GM21825 (cell line): ENCODE measurements around the gene NTM.

Experiments
- ATAC-seq: cut with Tn5 transposase; IDR thresholded peaks from one replicate; pipeline ENCODE4 v1.9.1; 2021; ENCODE audit warnings: mild to moderate bottlenecking, moderate library complexity; ENCODE audit not compliant: unreplicated experiment

NTM gene

DNA sequence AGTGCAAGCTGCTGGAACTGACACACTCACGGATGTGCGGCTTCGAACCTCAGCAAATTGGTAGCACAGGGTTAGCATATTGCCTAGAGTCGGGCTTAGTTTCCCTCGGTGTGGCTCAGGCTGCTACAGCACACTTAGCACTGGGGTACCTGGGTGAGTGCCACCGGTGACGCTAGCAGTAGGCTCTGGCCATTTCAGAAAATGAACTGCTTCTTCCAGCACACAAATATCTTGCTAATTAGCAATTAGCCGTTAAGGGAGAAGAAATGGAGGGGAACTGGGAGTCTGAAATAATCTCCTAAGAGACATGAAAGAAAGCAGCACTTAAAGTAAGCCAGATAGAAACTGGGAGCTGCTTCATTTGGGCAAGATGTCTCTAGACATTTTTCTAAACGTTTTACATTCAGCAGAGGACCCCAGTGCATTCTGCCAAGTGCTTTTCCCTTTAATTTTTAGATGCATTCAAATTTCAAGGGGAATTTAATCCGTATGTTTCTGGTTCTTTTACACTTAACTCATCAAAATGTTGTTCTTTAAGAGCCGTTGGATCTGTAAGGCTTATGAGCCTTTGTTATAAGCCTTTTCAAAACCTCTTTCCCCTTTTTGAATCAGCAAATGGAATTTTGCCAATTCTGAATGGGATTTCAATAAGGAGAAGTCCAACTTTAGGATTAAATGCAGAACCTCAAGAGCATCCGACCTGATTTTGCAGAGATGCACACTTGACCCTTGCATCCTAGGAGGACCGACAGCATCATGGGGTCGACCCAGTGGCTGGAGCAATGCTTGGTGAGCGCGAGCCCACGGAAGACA is 708.1 kb downstream of the NTM start:
- ATAC-seq: no peak

DNA sequence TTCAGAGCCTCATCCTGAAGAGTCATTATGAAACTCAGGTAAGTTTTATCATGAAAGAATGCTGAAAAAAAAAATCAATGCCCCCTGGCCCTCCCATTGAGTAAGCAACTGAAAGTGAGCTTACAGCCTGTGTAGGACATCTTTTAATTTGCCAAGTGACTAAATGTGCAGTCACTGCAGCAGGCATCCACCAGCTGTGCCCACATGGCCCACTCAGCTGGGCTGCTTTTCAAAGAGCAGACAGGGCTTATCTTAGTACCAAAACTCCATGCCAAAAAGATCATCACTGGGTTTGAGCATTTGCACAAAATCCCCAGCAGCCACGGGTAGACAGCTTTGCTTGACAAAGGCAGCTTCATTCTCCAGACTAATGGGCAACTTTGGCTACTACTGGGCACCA is 709.7 kb downstream of the NTM start:
- ATAC-seq: no peak

DNA sequence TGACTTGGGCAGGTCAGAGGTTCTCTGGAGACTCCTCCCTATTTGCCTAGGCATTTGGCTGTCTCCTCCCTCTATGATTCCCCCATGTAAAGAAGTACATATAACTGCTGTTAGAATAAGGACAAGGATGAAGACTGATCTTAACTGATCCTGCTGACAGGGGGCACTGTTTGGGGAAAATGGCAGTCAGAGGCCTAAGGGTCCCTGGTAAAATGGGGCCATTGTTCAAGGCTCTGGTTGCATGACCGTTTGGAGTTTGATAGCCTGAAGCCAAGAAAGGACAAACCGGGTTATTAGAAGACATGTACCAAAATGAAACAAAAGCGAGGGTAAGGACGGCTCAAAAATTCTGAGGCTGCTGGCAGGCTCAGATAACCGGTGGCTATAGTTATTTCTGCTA is 712.2 kb downstream of the NTM start:
- no peak for ATAC-seq

DNA sequence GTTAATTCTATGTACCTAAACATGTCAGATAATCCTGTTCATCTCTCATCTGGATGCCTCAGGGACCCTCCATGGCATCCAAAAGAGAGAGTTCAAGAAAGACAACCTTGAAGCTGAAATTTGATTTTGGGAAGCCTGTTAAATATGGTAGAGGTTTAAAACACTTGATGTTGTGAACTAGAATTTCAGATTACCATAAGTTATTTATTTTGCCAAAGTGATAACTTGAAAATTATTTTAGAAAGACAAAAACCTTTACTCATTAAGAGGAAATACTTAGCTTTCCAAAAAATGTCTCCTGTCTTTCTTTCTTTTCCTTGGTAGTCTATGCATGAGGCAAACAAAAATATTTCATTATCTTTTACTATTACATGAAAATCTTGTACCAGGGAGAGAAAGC is 714.0 kb downstream of the NTM start:
- no peak for ATAC-seq

DNA sequence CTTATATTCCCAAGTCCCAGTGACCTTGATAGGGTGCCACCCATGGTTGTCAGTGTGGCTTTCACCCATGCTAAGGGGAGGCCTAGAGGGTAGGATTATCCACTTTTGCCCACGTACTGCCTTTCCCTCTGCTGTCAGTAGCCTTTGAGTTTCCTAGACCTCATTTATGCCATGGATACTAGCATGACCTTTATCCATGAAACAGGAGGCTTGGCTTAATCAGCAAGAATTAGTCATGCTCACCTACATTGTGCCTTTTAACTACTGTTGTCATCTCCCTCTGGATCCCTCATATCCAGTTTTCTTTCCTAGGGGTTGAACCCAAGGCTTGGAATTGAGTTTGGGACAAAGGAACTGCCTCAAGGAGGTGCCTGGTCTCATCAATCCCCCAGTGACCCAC is 716.7 kb downstream of the NTM start:
- ATAC-seq: no peak

DNA sequence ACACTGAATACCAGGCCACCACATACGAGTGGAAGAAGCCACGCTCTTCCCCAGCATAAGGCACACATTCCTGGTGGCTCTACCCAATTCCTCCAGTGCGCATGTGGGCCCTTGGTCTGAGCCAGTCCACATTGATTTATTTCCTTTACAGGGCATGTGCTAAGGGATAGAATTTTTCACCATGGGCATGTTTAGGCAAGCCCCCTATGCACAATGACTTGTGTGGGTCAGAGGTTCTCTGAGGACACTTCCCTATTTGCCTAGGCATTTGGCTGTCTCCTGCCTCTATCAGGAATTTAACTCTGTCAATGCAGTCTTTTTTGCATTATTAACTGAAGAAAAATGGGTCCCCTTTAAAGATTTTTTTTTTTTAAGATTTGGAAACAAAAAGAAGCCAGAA is 718.1 kb downstream of the NTM start:
- ATAC-seq: no peak

DNA sequence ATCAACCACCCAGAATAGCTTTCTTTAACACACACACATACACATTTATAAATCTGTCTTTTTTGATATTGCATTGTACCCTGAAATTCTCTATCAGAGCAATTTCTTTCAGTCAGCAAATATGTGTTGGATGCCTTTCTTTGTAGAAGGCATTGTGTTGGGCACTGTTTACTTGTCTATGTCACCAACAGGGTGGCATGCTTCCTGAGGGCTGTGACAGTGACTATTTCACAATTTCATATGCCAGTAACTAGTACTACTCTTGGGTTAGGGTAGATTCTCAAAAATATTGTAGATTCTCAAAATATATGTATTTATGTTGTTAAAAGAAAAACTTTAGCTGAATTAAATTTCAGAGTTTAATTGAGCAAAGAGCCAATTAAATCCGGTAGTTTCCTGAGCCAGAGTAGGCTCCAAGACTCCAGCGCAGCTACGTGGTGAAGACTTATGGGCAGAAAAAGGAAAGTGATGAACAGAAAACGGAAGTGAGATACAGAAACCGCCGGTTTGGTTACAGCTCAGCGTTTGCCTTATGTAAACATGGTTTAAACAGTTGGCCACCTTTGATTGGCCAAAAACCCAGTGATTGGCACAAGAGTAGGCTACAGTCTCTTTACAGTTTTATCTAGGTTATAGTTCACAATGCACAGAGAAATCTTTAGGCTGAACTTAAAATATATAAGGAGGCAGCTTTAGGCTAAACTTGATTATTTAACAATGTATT is 723.3 kb downstream of the NTM start:
- ATAC-seq: no peak

DNA sequence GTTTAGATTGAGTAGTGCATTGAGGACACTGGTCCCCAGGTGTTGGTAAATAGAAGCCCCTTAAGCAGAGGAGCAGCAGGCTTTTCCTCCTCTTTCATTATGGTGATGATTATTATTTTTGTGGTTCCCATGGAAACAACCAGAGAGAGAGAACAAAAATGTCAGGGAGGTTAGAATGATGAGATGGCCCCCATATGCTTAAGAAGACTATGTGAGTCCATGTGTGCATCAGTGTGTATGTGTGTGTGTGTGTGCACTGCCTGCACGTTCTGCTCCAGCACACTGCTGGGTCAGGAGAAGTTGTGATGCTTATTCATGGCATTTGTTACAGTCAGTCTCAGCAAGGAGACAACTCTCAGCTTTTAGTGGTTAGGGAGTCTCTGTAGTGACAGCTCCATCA is 724.2 kb downstream of the NTM start:
- no peak for ATAC-seq

DNA sequence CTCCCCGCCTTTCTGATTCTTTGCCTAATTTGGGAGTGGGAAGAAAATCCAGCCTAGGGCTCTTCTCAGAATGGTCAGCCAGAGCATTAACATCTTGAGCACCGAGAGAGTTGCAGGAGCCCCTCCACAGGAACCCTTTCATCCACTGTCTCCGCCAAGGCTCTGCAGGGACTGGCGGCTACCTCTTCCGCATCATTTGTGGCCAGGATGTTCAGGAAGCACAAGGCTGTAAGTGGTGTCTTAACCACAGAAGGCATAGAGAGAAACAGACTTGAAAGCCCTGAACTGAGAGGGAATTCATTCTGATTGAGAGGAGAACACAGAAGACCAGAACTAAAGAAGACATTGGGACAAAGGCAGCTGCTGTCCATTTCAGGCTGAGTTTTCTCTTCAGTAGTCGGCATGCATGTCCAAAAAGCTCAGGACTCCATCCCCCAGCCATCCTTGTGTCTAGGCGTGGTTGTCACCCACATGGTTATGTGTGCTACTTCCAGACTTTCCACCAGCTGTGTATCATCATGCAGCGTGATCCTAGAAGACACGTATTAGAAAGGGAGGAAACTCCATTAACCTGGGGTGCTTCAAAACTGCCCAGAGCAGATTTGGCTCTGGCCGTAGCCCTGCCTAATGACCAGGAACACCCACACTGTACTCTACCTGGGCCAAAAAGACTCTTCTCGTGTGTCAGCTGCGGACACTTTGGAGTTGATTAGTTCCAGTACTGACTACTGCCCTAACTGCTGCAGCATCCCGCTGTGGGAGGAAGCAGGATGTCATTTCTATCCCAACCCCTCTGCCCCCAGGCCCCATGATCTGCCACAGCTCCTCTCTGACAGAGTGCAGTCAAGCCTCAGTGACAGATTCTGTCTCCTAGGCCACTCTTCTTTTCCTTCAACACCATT is 725.1 kb downstream of the NTM start:
- no peak for ATAC-seq

DNA sequence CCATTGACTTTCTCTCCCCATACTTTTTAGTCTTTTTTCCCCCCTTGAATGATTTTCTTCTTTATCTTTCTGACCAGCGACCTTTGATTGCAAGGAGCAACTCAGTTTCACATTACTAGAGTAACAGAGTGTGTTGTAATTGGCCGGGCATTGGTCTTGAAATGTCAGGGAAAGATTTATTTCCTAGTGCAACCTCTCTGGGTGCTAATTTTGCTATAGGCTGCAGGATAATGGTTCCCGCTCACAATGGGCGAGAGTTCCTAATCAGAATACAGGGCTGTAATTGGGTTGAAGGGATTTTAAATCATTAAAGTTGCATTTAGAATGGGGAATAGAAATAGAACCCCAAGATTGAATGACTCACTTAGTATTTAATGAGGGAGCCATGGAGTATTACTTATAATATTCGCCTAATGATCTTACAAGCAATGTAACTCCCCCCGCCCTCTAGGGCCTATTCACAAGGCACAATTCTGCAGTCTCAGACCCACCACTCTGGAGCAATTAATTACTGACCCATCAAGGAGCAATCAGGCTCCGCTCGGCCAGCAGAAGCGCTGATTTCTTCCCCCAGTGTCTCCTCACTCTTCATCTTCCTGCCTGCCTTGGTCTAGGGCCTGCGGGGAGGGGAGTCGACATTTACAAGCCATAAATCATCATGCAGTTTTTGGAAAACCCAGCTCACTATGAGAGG is 725.9 kb downstream of the NTM start:
- ATAC-seq: no peak

DNA sequence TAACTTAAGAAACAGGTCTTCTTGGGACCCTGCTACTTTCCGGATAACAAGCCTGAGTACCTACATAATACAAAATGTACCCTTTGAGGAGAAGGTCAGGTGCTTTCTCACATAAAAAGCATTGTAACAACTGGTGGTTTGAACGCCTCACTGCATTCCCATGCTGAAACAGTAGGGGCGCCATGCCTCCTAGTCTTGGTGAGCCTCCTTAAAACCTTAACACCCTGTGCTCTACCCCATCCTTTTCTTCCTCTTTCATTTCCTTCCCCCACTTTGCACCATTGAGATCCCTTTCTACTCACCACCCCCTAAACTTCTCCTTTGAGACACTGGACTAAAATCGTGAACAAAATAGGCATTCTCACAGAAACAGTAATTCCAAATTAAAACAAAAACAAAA is 729.3 kb downstream of the NTM start:
- no peak for ATAC-seq

DNA sequence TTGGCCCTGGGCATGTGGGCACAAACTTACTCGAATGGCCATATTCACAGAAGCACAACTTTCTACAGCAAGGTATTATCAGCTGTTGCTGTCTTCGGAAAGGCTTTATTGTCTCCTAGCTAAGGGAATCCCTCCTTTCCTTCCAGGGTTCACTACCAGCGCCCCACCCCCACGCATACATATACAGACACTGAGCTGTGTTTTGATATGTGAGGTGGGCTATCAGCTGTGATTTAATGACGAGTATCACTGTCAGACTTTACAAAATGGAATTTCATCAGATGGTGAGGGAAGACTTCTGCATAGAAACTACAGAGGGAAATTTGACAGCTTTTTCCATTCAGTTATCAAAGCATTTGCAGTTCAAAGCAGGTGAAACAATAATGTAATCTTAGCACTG is 730.2 kb downstream of the NTM start:
- ATAC-seq: no peak

DNA sequence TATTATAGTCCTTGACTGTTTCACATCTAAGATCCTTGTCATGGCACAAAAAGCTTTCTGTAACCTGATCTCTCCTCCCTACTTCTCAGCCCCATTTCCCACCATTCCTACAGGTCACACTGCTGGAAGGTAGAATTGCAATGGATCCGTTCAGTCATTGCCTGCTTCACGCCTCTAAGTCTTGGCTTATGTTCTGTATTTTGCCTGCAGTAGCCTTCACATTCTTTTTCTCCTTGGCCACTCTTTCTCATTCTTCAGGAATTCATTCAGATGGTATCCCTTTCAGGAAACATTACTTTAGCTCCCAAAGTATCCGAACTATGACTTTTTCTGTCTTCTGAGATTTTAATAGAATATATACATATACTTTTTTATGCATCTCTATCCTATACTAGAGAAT is 731.5 kb downstream of the NTM start:
- ATAC-seq: no peak

DNA sequence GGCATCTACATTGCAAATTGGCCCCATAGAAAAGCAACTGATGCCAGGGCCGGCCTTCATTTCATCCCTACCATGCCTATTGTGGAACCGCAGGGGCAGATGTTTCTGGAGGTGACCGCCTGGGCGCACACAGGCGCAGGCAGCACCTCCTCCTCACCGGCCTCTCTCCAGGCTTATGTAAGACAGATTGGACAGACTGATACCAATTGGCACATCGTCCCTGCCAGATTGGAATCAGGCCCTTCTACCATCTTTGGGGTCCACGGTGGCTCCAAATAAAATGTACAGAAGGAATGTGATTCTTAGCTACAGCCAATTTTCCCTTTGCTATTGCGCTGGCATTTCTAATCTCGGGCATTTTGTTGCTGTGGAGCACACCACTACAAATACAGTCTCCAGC is 732.6 kb downstream of the NTM start:
- no peak for ATAC-seq

DNA sequence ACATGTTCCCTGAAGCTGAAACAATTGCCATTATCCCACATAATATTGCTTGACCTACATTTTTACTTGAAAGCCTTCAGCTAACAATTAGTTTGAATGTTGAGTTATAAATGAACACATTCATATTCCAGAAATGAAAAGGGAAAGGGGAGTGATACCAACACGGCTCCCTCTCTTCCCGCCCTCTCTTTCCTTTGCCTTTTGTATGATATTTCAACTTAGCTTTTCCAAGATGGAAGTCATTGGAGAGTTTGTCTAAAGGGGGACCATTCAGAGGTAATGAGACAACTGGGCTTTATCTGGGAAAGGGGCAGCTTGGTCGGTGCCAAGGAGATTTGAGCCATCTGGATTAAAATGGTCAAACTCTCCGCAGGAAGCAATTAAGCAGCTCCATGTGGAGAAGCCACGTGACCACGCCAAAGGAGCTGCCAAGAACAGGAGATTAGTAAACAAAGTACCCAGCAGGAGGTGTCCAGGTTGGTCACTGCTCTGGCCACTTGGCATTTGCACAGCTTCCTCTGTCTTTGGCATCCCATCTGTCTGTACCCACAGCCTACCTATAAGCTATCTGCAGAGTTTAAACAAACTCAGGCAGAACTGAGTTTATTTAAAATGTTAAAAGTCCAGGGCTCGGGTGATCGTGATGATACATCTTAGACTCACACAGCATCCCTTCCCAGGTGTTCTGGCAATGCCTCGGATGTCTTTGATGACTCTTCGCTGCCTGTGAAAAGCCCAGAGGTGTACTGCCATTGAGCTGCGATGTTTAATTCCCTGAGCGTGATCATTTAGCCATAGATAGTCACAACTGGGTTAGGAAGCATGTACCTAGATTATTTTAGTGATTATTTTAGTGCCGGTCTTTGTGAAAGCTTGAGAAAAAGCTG is 735.9 kb downstream of the NTM start:
- ATAC-seq: no peak

DNA sequence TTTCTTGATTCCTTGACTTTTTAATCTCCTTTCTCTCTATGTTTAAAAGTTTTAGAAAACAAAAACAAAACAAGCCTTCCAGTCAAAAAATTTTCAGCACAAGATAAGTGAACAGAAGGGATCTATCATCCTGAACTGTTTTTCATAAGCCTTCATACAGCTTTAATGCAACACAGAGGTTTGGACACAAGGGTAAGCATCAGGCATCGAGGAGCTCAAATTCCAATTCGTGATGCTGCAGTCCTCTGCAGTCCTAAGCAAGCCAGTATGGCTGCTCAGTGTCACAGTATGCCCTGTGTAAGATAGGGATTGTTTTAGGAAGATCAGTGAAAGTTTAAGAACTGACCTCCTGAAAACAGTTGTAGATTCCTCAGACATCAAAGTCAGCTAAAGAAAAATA is 740.9 kb downstream of the NTM start:
- no peak for ATAC-seq

DNA sequence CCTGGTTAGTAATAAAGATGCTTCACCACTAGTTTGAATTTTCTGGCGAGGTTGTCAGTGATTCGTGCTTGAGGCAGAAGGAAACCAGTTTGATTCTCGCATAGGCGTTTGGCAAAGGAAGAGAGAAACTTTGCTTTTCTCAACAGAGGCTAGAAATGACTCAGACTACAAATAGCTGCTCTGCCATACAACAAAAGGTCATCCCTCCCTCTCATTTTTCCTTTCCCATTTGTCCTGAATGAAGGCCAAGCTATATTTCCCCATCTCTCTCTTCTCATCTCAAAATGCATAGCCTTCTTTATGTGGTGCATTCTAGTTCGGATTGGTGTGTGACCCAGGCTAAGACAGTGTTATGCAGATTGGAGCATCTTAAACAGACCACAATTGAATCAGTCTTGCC is 741.4 kb downstream of the NTM start:
- no peak for ATAC-seq

DNA sequence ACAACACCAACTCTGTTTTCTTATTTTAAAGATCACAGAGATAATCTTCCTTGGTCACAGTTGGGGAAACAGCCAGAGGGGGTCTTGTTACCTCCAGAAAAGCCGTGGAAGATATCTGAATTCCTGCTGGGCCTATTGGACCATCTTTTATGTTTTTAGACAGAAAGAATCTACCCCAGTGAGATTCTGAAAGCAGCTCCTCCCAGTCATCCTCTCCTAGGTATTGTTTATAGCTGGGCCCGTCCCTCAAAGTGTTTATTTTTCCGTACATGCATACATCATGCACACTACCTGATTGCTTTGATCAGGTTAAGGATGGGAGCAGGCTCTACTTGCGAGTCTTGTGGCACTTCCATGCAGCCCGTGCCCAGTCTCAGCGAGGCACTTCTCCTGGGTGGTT is 742.4 kb downstream of the NTM start:
- ATAC-seq: no peak

DNA sequence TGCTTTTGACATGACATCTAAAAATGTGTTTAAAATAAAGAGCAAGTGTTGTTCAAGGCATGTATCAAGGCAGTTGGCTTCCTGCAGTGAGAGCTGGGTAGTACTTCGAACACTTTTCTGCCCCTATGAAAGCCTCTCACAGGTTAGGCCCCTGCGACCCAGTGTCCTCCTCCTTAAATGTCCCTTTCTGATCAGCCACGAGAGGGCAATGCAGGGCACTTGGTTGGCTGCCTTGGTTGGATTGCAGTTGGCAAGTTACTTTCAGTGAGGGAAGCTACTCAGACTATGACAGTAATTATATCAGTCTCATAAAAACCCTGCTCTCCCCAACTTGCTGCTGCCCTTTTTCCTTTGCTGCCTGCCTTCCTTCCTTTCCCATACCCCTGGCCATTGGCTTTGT is 743.8 kb downstream of the NTM start:
- no peak for ATAC-seq

DNA sequence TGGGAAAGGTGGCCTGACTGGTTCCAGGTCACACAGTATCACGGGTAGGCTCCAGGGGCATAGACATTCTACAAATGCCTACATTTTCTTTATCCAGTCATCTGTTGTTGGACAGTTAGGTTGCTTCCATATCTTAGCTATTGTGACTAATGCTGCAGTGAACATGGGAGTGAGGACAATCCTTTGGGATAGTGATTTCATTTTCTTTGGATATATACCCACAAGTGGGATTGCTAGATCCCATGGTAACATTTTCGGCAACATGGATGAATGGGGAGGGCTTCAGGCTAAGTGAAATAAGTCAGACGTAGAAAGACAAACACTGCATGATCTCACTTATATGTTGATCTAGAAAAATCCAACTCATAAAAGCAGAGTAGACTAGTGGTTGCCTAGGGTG is 744.3 kb downstream of the NTM start:
- no peak for ATAC-seq
